WTC11 (cell line): ENCODE data around the gene ATR. TPM values are rescaled to one million over a fixed set of nuclear protein-coding genes. Genes with fewer than 3 reads are reported as not detected.

Source experiments
- ATAC-seq: fragments of 200-7000 bp; cut with Tn5 transposase; 2 replicates; pipeline ENCODE4 v1.10.0; 2021; ENCODE audit warnings: mild to moderate bottlenecking, moderate library complexity
- CTCF ChIA-PET: fragments of 300-600 bp; sonication (Branson Sonifier 250); formaldehyde crosslinking; loops from one replicate; lab custom pipeline; 2021; ENCODE audit warnings: antibody characterized with exemption; lab: Charles Lee
- POLR2A ChIA-PET: fragments of 350-600 bp; sonication (Branson Sonifier 250); formaldehyde crosslinking; loops from one replicate; lab custom pipeline; 2021; ENCODE audit warnings: antibody characterized with exemption; lab: Charles Lee
- DNase-seq: peaks from one replicate; pipeline ENCODE4 v3.0.0; 2021; ENCODE audit warnings: low spot score
- H3K27ac Mint-ChIP-seq: 2 replicates; pipeline ENCODE4 v1.8.0; 2021; ENCODE audit warnings: mixed read lengths
- H3K27me3 Mint-ChIP-seq: 2 replicates; pipeline ENCODE4 v1.8.0; 2021; ENCODE audit warnings: low read depth, mild to moderate bottlenecking, moderate library complexity, mixed read lengths
- H3K36me3 Mint-ChIP-seq: 2 replicates; pipeline ENCODE4 v1.8.0; 2021; ENCODE audit warnings: mixed read lengths
- H3K4me1 Mint-ChIP-seq: 2 replicates; pipeline ENCODE4 v1.8.0; 2022; ENCODE audit warnings: mixed read lengths
- H3K4me3 Mint-ChIP-seq: 2 replicates; pipeline ENCODE4 v1.8.0; 2021; ENCODE audit warnings: mild to moderate bottlenecking, moderate library complexity, mixed read lengths
- H3K9me3 Mint-ChIP-seq: 2 replicates; pipeline ENCODE4 v1.8.0; 2021; ENCODE audit warnings: mixed read lengths
- AR ChIP-seq: fragments of 250-450 bp; sonication (Bioruptor Pico); IDR thresholded peaks from 2 replicates; pipeline ENCODE4 v1.9.0; 2021; ENCODE audit warnings: mild to moderate bottlenecking
- ATF1 ChIP-seq: sonication (generic); formaldehyde crosslinking; IDR thresholded peaks from 2 replicates; pipeline ENCODE4 v1.8.1; 2023; ENCODE audit warnings: mild to moderate bottlenecking, moderate library complexity, missing genetic modification reagents
- ATF6 ChIP-seq: sonication (generic); formaldehyde crosslinking; IDR thresholded peaks from 2 replicates; pipeline ENCODE4 v1.8.1; 2023; ENCODE audit warnings: mild to moderate bottlenecking, missing genetic modification reagents
- CREB1 ChIP-seq: sonication (generic); formaldehyde crosslinking; IDR thresholded peaks from 2 replicates; pipeline ENCODE4 v1.8.0; 2023; ENCODE audit warnings: mild to moderate bottlenecking, missing genetic modification reagents
- CREM ChIP-seq: sonication (generic); formaldehyde crosslinking; IDR thresholded peaks from 2 replicates; pipeline ENCODE4 v1.8.1; 2022; ENCODE audit warnings: mild to moderate bottlenecking, missing genetic modification reagents, moderate library complexity
- ELF4 ChIP-seq: sonication (generic); formaldehyde crosslinking; IDR thresholded peaks from 2 replicates; pipeline ENCODE4 v1.8.1; 2022; ENCODE audit warnings: low read depth, mild to moderate bottlenecking, moderate library complexity, missing genetic modification reagents
- ESRRA ChIP-seq: sonication (generic); formaldehyde crosslinking; IDR thresholded peaks from 2 replicates; pipeline ENCODE4 v1.8.1; 2022; ENCODE audit warnings: mild to moderate bottlenecking, missing genetic modification reagents, borderline replicate concordance
- ETV6 ChIP-seq: sonication (generic); formaldehyde crosslinking; IDR thresholded peaks from 2 replicates; pipeline ENCODE4 v1.8.1; 2022; ENCODE audit warnings: mild to moderate bottlenecking, missing genetic modification reagents
- FOXK1 ChIP-seq: sonication (generic); formaldehyde crosslinking; IDR thresholded peaks from 2 replicates; pipeline ENCODE4 v1.8.0; 2022; ENCODE audit warnings: mild to moderate bottlenecking, moderate library complexity, missing genetic modification reagents
- GABPB1 ChIP-seq: sonication (generic); formaldehyde crosslinking; IDR thresholded peaks from 2 replicates; pipeline ENCODE4 v1.8.1; 2023; ENCODE audit warnings: mild to moderate bottlenecking, missing genetic modification reagents
- GRHL2 ChIP-seq: fragments of 250-450 bp; sonication (Bioruptor Pico); IDR thresholded peaks from 2 replicates; pipeline ENCODE4 v1.8.0; 2022; ENCODE audit warnings: mild to moderate bottlenecking, moderate library complexity; ENCODE audit not compliant: insufficient replicate concordance, severe bottlenecking
- JUN ChIP-seq: sonication (generic); formaldehyde crosslinking; IDR thresholded peaks from 2 replicates; pipeline ENCODE4 v1.8.0; 2023; ENCODE audit warnings: mild to moderate bottlenecking, missing genetic modification reagents
- MYBL2 ChIP-seq: sonication (generic); formaldehyde crosslinking; IDR thresholded peaks from 2 replicates; pipeline ENCODE4 v1.8.1; 2023; ENCODE audit warnings: mild to moderate bottlenecking, moderate library complexity, missing genetic modification reagents
- NFYB ChIP-seq: sonication (generic); formaldehyde crosslinking; conservative IDR thresholded peaks from 2 replicates; pipeline ENCODE4 v1.8.0; 2022; ENCODE audit warnings: low read depth, missing genetic modification reagents
- NR1H2 ChIP-seq: sonication (generic); formaldehyde crosslinking; IDR thresholded peaks from 2 replicates; pipeline ENCODE4 v1.9.0; 2021; ENCODE audit warnings: mild to moderate bottlenecking, moderate library complexity, missing genetic modification reagents
- NR2C2 ChIP-seq: sonication (generic); formaldehyde crosslinking; IDR thresholded peaks from 2 replicates; pipeline ENCODE4 v1.8.0; 2022; ENCODE audit warnings: mild to moderate bottlenecking, missing genetic modification reagents
- OVOL2 ChIP-seq: fragments of 250-450 bp; sonication (Bioruptor Pico); IDR thresholded peaks from 2 replicates; pipeline ENCODE4 v1.9.0; 2021; ENCODE audit warnings: mild to moderate bottlenecking, borderline replicate concordance
- PRRX2 ChIP-seq: fragments of 250-450 bp; sonication (Bioruptor Pico); IDR thresholded peaks from 2 replicates; pipeline ENCODE4 v1.8.0; 2021; ENCODE audit warnings: mild to moderate bottlenecking
- RELA ChIP-seq: sonication (generic); formaldehyde crosslinking; IDR thresholded peaks from 2 replicates; pipeline ENCODE4 v1.8.1; 2022; ENCODE audit warnings: missing genetic modification reagents, mild to moderate bottlenecking, borderline replicate concordance
- RORB ChIP-seq: fragments of 250-450 bp; sonication (Bioruptor Pico); IDR thresholded peaks from 2 replicates; pipeline ENCODE4 v1.9.0; 2021; ENCODE audit warnings: mild to moderate bottlenecking
- SMAD3 ChIP-seq: sonication (generic); formaldehyde crosslinking; IDR thresholded peaks from 2 replicates; pipeline ENCODE4 v1.8.0; 2022; ENCODE audit warnings: missing genetic modification reagents, mild to moderate bottlenecking, borderline replicate concordance
- SOX15 ChIP-seq: fragments of 250-450 bp; sonication (Bioruptor Pico); IDR thresholded peaks from 2 replicates; pipeline ENCODE4 v1.9.0; 2021; ENCODE audit warnings: mild to moderate bottlenecking
- TEAD1 ChIP-seq: sonication (generic); formaldehyde crosslinking; IDR thresholded peaks from 2 replicates; pipeline ENCODE4 v1.8.0; 2022; ENCODE audit warnings: mild to moderate bottlenecking, missing genetic modification reagents
- USF1 ChIP-seq: sonication (generic); formaldehyde crosslinking; IDR thresholded peaks from 2 replicates; pipeline ENCODE4 v1.8.0; 2022; ENCODE audit warnings: mild to moderate bottlenecking, missing genetic modification reagents
- ZMAT4 ChIP-seq: fragments of 250-450 bp; sonication (Bioruptor Pico); IDR thresholded peaks from 2 replicates; pipeline ENCODE4 v1.9.0; 2021; ENCODE audit warnings: mild to moderate bottlenecking
- ZNF219 ChIP-seq: sonication (generic); formaldehyde crosslinking; IDR thresholded peaks from 2 replicates; pipeline ENCODE4 v1.8.0; 2023; ENCODE audit warnings: missing genetic modification reagents, mild to moderate bottlenecking, borderline replicate concordance
- ZNF423 ChIP-seq: fragments of 250-450 bp; sonication (Bioruptor Pico); IDR thresholded peaks from 2 replicates; pipeline ENCODE4 v2.1.2; 2022; ENCODE audit warnings: mild to moderate bottlenecking, moderate library complexity
- total RNA-seq: library from RNA; stranded (reverse); gene quantifications from 3 replicates; pipeline ENCODE4 v1.2.3, GENCODE V29; 2021
- TF ChIP-seq, protein P1 (sequence below): sonication (generic); formaldehyde crosslinking; IDR thresholded peaks from 2 replicates; pipeline ENCODE4 v1.8.0; 2022; ENCODE audit warnings: mild to moderate bottlenecking, missing genetic modification reagents

Gene ATR
- total RNA-seq, 1 experiment from 2014 or later = 26.7 TPM

GRCh38 chr3:142601713-142602112, 23.2 kb upstream of the ATR start:
- no peak overlapping the region for H3K4me3 Mint-ChIP-seq
- H3K36me3 Mint-ChIP-seq = peaks cover 15% of the 10 kb centered on the region
- TF ChIP-seq NFYB (CRISPR knock-in tag) = no peak
- TF ChIP-seq GRHL2 (CRISPR knock-in tag) = no peak
- TF ChIP-seq OVOL2 (CRISPR knock-in tag) = no peak
- TF ChIP-seq ELF4 (CRISPR knock-in tag) = no peak
- TF ChIP-seq ESRRA (CRISPR knock-in tag) = no peak
- TF ChIP-seq CREB1 (CRISPR knock-in tag) = no peak
- TF ChIP-seq GABPB1 (CRISPR knock-in tag) = no peak
- TF ChIP-seq, protein P1, sequence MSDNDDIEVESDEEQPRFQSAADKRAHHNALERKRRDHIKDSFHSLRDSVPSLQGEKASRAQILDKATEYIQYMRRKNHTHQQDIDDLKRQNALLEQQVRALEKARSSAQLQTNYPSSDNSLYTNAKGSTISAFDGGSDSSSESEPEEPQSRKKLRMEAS (CRISPR knock-in tag) = no peak
- TF ChIP-seq ZNF219 = no peak
- TF ChIP-seq JUN (CRISPR knock-in tag) = no peak
- TF ChIP-seq SOX15 (CRISPR knock-in tag) = no peak
- no peak for TF ChIP-seq FOXK1
- TF ChIP-seq ZNF423 (CRISPR knock-in tag) = no peak
- TF ChIP-seq SMAD3 (CRISPR knock-in tag) = no peak
- TF ChIP-seq ATF6 (CRISPR knock-in tag) = no peak
- no peak for TF ChIP-seq TEAD1
- TF ChIP-seq RELA (CRISPR knock-in tag) = no peak
- TF ChIP-seq NR1H2 (CRISPR knock-in tag) = no peak
- DNase-seq = no peak
- ChIA-PET CTCF (interaction anchor here (0.7 kb wide), 1 partner anchor 327 kb away, joined by 6 read pairs; no protein-coding TSS in a partner anchor), POLR2A (no interaction called here)
- H3K9me3 Mint-ChIP-seq = peaks cover 10% of the 10 kb centered on the region
- H3K27me3 Mint-ChIP-seq = peaks cover 2% of the 10 kb centered on the region
- no peak for ATAC-seq
- H3K4me1 Mint-ChIP-seq = peaks cover 15% of the 10 kb centered on the region
- H3K27ac Mint-ChIP-seq = no peak overlapping the region

DNA sequence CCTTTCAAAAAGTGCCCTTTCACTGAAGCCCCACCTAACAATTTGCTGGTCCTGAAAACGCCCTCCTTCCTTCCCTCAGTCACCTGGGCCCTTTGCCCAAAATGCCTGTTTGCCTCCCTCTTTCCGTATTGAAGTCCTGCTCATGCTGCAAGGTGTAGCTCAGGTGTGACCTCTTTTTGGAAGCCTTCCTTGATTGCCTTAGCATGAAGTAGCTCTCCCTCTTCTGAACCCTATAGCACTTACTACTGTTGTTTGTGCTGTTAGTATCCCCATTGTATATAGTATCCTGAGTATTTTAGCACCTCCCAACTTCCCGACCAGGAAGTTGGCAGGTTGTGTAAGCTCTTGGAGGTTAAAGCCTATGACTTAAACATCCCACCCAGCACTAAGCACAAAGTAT, 19.4 kb upstream of the ATR start:
- Mint-ChIP-seq H3K4me3 (peak overlapping the region; percentile 97), H3K4me1 (peaks cover 19% of the 10 kb centered on the region), H3K27me3 (peaks cover 4% of the 10 kb centered on the region), H3K36me3 (peaks cover 15% of the 10 kb centered on the region), H3K27ac (no peak overlapping the region; the same call in 1 of the 2 replicates), H3K9me3 (peaks cover 10% of the 10 kb centered on the region)
- ChIA-PET POLR2A (no interaction called here), CTCF (interaction anchor here (2.5 kb wide), 1 partner anchor 11 kb away, joined by 6 read pairs; no protein-coding TSS in a partner anchor)
- ATAC-seq = no peak
- no peak for DNase-seq
- no peak for TF ChIP-seq PRRX2
- TF ChIP-seq NR2C2 (CRISPR knock-in tag) = no peak
- no peak for TF ChIP-seq ZMAT4 (CRISPR knock-in tag)
- TF ChIP-seq ZNF423 (CRISPR knock-in tag) = no peak
- no peak for TF ChIP-seq CREM (CRISPR knock-in tag)
- TF ChIP-seq, all 79 proteins: peak for 0

DNA sequence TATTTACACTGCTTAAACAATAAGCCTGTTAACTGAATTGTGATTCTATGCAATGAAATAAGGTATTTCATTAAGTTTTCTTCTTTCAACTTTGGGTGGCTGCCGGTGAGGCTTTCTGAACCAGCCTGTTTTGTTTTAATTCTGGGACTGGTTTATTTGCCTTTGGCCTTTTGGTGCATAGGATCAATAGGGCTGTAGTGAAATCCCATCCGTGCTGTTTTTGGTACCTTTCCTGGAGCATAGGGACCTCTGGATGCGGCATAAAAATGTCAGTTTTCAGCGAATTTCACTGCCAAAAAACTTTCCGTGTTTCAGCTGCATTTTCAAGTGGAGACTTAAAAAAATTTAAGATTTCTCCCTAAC, 18.2 kb upstream of the ATR start:
- Mint-ChIP-seq H3K36me3 (peaks cover 15% of the 10 kb centered on the region), H3K4me3 (peak overlapping the region; percentile 97), H3K27ac (no peak overlapping the region), H3K9me3 (peaks cover 10% of the 10 kb centered on the region), H3K27me3 (peaks cover 4% of the 10 kb centered on the region), H3K4me1 (peaks cover 19% of the 10 kb centered on the region)
- CTCF ChIA-PET = interaction anchor here (2.5 kb wide), 1 partner anchor 10 kb away, joined by 6 read pairs; no protein-coding TSS in a partner anchor
- peak; percentile 3; the same call in 1 of the 2 replicates for ATAC-seq
- DNase-seq = no peak
- POLR2A ChIA-PET = no interaction called here
- TF ChIP-seq RORB (CRISPR knock-in tag) = no peak
- TF ChIP-seq USF1 (CRISPR knock-in tag) = no peak
- no peak for TF ChIP-seq MYBL2 (CRISPR knock-in tag)
- no peak for TF ChIP-seq AR (CRISPR knock-in tag)
- no peak for TF ChIP-seq NR2C2 (CRISPR knock-in tag)
- TF ChIP-seq ELF4 (CRISPR knock-in tag) = no peak
- no peak for TF ChIP-seq ATF1 (CRISPR knock-in tag)
- TF ChIP-seq ETV6 (CRISPR knock-in tag) = no peak
